Measurements from ENCODE around the gene LRRC40.

Gene LRRC40

GRCh38 chr1:70109241-70109640 is 96.1 kb downstream of the LRRC40 start:
- no peak for DNase-seq

- DNase-seq, result no peak
These were observed 101.6 kb downstream of the LRRC40 start for GRCh38 chr1:70103770-70104169.

GRCh38 chr1:70101774-70102173 is 103.6 kb downstream of the LRRC40 start:
- no peak for DNase-seq

- no peak for DNase-seq
These were observed 104.1 kb downstream of the LRRC40 start for GRCh38 chr1:70101231-70101630.

Measured in CD4-positive, alpha-beta T cell treated with Interferon alpha-2 for 1 hour (primary cell).